ENCODE measurements around the gene VAC14.

The VAC14 gene

GRCh38 chr16:70808371-70808770 is 7.4 kb upstream of the VAC14 start:
- no peak for DNase-seq (ENCODE audit: low read depth in 1 of 2, low spot score in 1 of 2)
- Histone ChIP-seq H3K27me3 (ENCODE audit: insufficient read depth, poor library complexity, severe bottlenecking) (no peaks in the 10 kb centered on the region), H3K27ac (replicated peaks) (no peak overlapping the region), H3K4me3 (replicated peaks; ENCODE audit: insufficient read depth, low read length) (no peak overlapping the region)
- TF ChIP-seq GABPA (IDR thresholded peaks at IDR 0.05; ENCODE audit: low read depth) (no peak), REST (IDR thresholded peaks at IDR 0.05; ENCODE audit: insufficient replicate concordance, low read depth) (no peak), POLR2AphosphoS5 (IDR thresholded peaks at IDR 0.05; ENCODE audit: low read depth) (no peak), CTCF (IDR thresholded peaks at IDR 0.05; ENCODE audit: insufficient read depth, low read length) (no peak), SPI1 (IDR thresholded peaks at IDR 0.05; ENCODE audit: borderline replicate concordance, low read depth) (no peak)

GRCh38 chr16:70805787-70806186 is 4.8 kb upstream of the VAC14 start:
- no peak overlapping the region for H3K27ac ChIP-seq (replicated peaks)
- H3K27me3 ChIP-seq (ENCODE audit: insufficient read depth, poor library complexity, severe bottlenecking), result no peaks in the 10 kb centered on the region
- DNase-seq (ENCODE audit: low read depth in 1 of 2, low spot score in 1 of 2), result no peak
- H3K4me3 ChIP-seq (replicated peaks; ENCODE audit: insufficient read depth, low read length), result no peak overlapping the region
- TF ChIP-seq SPI1 (IDR thresholded peaks at IDR 0.05; ENCODE audit: borderline replicate concordance, low read depth) (no peak), POLR2AphosphoS5 (IDR thresholded peaks at IDR 0.05; ENCODE audit: low read depth) (no peak), GABPA (IDR thresholded peaks at IDR 0.05; ENCODE audit: low read depth) (no peak), CTCF (IDR thresholded peaks at IDR 0.05; ENCODE audit: insufficient read depth, low read length) (no peak), REST (IDR thresholded peaks at IDR 0.05; ENCODE audit: insufficient replicate concordance, low read depth) (no peak)

- no peak for DNase-seq (ENCODE audit: low read depth in 1 of 2, low spot score in 1 of 2)
- Histone ChIP-seq H3K27me3 (ENCODE audit: insufficient read depth, poor library complexity, severe bottlenecking) (no peaks in the 10 kb centered on the region), H3K27ac (replicated peaks) (no peak overlapping the region; the same call in 1 of the 2 replicates), H3K4me3 (replicated peaks; ENCODE audit: insufficient read depth, low read length) (no peak overlapping the region)
- TF ChIP-seq CTCF (IDR thresholded peaks at IDR 0.05; ENCODE audit: insufficient read depth, low read length) (no peak), POLR2AphosphoS5 (IDR thresholded peaks at IDR 0.05; ENCODE audit: low read depth) (no peak), REST (IDR thresholded peaks at IDR 0.05; ENCODE audit: insufficient replicate concordance, low read depth) (no peak), SPI1 (IDR thresholded peaks at IDR 0.05; ENCODE audit: borderline replicate concordance, low read depth) (no peak), GABPA (IDR thresholded peaks at IDR 0.05; ENCODE audit: low read depth) (no peak)
These were observed 4.4 kb upstream of the VAC14 start for GRCh38 chr16:70805380-70805779.
